H4 (cell line): ENCODE results near the gene RAB15. TPM values are rescaled to one million over a fixed set of nuclear protein-coding genes. Genes with fewer than 3 reads are reported as not detected.

Source experiments
- DNase-seq: peaks from one replicate; pipeline ENCODE4 v3.0.0-alpha.2; 2015; ENCODE audit warnings: low spot score
- total RNA-seq: library from RNA; depleted of rRNA; stranded (reverse); fragments of >200 nt; shearing (Covaris generic); gene quantifications from 2 replicates; pipeline ENCODE4 v1.2.3, GENCODE V29; 2014; rRNA removed

The RAB15 gene
- total RNA-seq, 1 experiment from 2014 or later, result 10.1 TPM

DNA sequence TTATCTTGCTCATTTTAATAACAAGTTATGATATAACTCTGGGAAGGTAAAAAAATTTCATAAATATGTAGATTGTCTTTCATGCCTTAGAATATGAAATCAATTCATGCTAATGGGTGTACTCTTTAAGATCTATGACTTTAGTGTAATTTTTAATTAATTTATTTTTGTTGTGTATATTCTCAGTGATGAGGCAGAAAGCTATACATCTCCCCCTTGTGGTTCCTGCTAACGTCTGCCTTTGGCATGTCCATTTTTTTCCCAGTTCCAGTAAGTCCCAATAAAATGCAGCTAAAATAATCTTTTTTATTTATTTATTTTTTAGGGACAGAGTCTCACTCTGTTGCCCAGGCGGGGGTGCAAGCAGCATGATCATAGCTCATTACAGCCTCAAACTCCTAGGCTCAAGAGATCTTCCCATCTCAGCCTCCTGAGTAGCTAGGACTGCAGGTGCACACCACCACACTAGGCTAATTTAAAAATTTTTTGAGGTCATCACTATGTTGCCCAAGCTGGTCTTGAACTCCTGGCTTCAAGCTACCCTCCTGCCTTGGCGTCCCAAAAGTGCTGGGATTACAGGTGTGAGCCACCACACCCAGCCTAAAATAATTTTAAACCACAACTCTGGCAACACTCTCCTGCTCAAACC, 61.2 kb downstream of the RAB15 start:
- peak; percentile 14 for DNase-seq

DNA sequence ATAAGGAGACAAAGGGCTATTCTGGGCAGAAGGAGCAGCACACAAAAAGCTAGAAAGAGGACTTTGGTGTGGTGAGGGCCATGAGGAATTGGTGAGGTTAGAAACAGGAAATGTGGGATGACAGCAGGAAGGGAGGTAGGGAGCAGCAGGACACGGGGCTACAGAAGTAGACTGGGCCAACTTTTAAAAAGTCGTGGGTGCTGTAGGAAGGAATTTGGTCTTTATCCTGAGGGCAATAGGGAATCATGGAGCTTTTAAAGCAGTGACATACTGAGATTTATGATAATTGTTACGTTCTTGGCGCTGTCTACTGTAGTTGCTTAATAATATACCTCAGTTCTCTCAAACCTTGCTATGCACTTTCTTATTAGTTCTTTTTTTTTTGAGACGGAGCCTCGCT, 66.1 kb downstream of the RAB15 start:
- DNase-seq, result no peak

DNA sequence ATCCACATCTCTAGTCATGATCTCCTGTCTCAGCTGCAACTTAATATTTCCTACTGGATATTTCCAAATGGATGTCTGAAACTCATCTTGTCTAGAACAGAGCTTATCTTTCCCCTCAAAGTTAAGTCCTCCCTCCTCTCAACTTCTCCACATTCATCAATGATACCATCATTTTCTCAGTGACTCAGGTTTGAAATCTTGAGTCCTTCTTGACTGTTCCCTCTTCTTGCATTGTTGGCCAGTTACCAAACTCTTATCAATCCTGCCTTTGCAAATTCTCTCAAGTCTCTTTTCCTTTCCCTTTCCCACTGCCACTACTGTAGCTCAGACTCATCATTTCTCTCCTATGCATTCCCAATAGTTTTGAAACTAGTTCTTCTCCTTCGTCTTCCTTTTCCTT, 72.2 kb downstream of the RAB15 start:
- no peak for DNase-seq

Other genes with a start within 250 kb of the RAB15 start
- 0.02 and 0.04 TPM in 2 replicates for gene SPTB, start 92.4 kb downstream of the RAB15 start, total RNA-seq
- 77.0 and 92.5 TPM in 2 replicates for gene CHURC1, start 57.9 kb downstream of the RAB15 start, total RNA-seq
- gene GPX2, start 29.6 kb downstream of the RAB15 start, total RNA-seq, result not detected in 2 replicates
- gene FNTB, start 14.6 kb upstream of the RAB15 start, total RNA-seq, result 5.7 and 15.9 TPM in 2 replicates
- 36.6 and 39.9 TPM in 2 replicates for gene MAX, start 130.2 kb upstream of the RAB15 start, total RNA-seq